NT2/D1 (cell line): ENCODE results near the gene RDX.

Source experiments
- YY1 ChIP-seq: IDR thresholded peaks from 2 replicates; pipeline ENCODE4 v1.6.1; 2011; ENCODE audit not compliant: insufficient read length, insufficient read depth
- ZNF274 ChIP-seq: IDR thresholded peaks from 2 replicates; pipeline ENCODE4 v1.6.1; 2011; ENCODE audit warnings: mild to moderate bottlenecking, low read depth, low read length

DNA sequence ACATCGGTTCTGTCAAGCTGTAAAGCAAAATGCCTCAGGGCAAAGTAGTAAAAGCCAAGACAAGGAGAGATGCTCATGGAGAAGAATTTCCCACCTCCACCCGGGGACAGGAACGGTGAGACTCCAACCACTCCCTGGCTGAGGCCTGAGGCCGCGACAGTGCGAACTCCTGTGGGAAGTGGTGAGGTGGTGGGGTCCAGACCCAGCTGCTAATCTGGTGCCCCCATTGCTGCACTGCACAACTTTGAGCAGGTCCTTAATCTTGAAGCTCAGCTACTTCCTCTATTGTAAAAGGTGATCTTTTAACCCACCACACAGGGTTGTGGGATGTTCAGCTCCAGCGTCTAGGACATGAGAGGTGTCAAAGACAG, 119.3 kb downstream of the RDX start:
- TF ChIP-seq YY1 (no peak), ZNF274 (no peak)
